ENCODE measurements around the gene CPA1. TPM values are rescaled to one million over a fixed set of nuclear protein-coding genes. Genes with fewer than 3 reads are reported as not detected.
A peak's percentile ranks its signal among the peaks of the same experiment; 100 is the strongest.

The CPA1 gene
- total RNA-seq: not detected
- 0.32 TPM for polyA plus RNA-seq (2013, experiment 1 of 2)
- 0.33 TPM for polyA plus RNA-seq (2013, experiment 2 of 2)
- long read RNA-seq, experiment 1: 0 reads
- long read RNA-seq, experiment 2: 0 reads
- long read RNA-seq, experiment 3: 0 reads
- long read RNA-seq, experiment 4: 0 reads

DNA sequence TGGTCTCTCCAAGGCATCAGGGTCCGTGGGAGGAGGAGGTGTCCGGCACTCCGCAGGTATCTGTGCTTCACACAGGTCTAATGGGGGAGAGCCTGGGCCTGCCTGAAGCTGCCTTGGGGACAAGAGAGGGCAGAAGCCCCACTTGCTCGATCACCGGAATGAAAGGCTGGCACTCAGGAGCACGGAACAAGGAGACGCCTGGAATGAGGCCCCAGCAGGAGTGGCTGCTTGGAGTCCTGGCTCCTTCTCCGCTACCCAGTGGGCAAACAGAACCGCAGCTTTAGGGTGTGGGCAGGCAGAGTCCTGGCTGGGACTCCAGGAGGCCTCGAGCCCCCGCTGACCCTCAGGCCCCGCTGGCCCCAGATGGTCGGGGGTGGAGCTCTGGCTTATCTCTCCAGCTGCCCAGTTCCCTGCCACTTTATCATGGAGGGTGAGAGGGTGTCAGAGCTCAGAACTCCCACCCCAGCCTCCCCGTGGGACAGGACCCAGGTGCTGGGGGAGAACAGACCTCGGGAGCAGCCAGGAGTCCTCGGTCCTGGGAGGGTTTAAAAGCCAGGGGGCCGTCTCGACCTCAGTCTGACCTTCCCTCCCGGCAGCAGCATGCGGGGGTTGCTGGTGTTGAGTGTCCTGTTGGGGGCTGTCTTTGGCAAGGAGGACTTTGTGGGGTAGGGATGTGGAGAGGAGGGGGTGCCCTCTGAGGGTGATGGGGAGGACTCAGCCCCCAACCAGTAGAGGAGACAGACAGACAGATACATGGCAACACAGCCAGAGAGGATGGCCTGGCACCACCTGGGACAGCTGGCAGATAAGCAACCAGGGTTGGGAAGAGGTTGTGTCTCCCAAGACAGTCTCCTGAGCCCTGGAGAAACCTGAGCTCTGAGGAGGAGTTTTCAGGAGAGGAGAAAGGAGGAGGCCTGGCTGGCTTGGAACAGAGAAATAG, at the start of gene CPA1:
Gene CPA1 (plus strand): TSS at position 574 of the 940 bp plus-strand sequence. CDS start 27 bp downstream, at position 601.
- Mint-ChIP-seq H3K4me3 (no peak within 1 kb of the TSS), H3K27ac (no peak within 1 kb of the TSS), H3K9me3 (peaks cover 27% of the 10 kb centered on the region), H3K4me1 (peaks cover 9% of the 10 kb centered on the region), H3K36me3 (ENCODE audit: low read depth) (peaks cover 5% of the 10 kb centered on the region), H3K27me3 (ENCODE audit: insufficient read depth) (no peaks in the 10 kb centered on the region)
- H3K9ac ChIP-seq (ENCODE audit: extremely low read depth, low read length, poor library complexity, severe bottlenecking): no peak within 1 kb of the TSS
- peak within 1 kb of the TSS; percentile 32 for H3K27ac ChIP-seq (ENCODE audit: low read depth, low read length)
- TF ChIP-seq, protein P1, sequence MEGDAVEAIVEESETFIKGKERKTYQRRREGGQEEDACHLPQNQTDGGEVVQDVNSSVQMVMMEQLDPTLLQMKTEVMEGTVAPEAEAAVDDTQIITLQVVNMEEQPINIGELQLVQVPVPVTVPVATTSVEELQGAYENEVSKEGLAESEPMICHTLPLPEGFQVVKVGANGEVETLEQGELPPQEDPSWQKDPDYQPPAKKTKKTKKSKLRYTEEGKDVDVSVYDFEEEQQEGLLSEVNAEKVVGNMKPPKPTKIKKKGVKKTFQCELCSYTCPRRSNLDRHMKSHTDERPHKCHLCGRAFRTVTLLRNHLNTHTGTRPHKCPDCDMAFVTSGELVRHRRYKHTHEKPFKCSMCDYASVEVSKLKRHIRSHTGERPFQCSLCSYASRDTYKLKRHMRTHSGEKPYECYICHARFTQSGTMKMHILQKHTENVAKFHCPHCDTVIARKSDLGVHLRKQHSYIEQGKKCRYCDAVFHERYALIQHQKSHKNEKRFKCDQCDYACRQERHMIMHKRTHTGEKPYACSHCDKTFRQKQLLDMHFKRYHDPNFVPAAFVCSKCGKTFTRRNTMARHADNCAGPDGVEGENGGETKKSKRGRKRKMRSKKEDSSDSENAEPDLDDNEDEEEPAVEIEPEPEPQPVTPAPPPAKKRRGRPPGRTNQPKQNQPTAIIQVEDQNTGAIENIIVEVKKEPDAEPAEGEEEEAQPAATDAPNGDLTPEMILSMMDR (conservative IDR thresholded peaks at IDR 0.05): no peak
- H3K4me1 ChIP-seq (ENCODE audit: control insufficient read depth, insufficient read depth, low read length): peaks cover 5% of the 10 kb centered on the region
- H3K36me3 ChIP-seq (ENCODE audit: control insufficient read depth, insufficient read depth, low read length): no peaks in the 10 kb centered on the region
- 75 to 85% methylated on average over 11 to 20 of the region's 20 CpGs for WGBS, 2 experiments (ENCODE audit: insufficient coverage in 1 of 2, insufficient read length in 1 of 2)
- no peak within 1 kb of the TSS for H3K4me3 ChIP-seq (ENCODE audit: low read length)
- DNase-seq: peak; percentile 45
- H3K27me3 ChIP-seq (ENCODE audit: control insufficient read depth, insufficient read depth, low read length, poor library complexity, severe bottlenecking): no peaks in the 10 kb centered on the region
- no peaks in the 10 kb centered on the region for H3K9me3 ChIP-seq (ENCODE audit: control insufficient read depth, low read length)

DNA sequence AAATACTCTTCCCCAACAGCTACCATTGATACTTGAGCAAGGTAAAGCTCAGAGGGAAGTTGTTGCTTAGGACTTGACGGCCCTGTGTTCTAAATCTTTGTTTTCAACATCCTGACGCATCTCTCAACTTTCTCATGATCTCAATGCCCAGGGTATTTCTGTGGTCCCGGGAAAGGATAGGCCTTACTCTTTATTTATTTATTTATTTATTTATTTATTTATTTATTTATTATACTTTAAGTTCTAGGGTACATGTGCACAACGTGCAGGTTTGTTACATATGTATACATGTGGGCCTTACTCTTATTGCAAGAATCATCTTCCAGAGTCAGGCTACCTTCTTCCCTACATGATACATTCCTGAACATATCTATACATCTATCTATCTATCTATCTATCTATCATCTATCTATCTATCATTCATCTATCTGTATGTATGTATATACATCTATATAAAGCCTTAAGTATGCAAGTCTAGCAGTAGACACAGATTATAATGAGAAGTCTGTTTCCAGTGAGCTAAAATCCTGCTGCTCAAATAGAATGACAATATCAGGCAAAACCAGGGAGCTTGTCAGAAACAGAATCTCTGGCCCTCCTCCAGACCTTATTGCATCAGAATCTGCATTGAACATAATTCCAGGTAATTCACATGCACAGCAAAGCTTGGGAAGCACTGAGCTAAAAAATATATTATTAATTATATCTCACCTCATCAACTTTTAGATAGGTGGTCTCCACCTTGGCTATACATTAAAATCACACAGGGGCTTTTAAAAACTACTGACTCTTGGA, 47.8 kb upstream of the CPA1 start:
- WGBS, 2 experiments (ENCODE audit: insufficient coverage in 1 of 2, insufficient read length in 1 of 2): 90 to 95% methylated on average over 2 to 3 of the region's 4 CpGs
- peaks cover 4% of the 10 kb centered on the region for H3K4me1 Mint-ChIP-seq
- H3K36me3 Mint-ChIP-seq (ENCODE audit: low read depth): no peaks in the 10 kb centered on the region
- H3K4me3 Mint-ChIP-seq: no peak overlapping the region
- Histone ChIP-seq H3K9ac (ENCODE audit: extremely low read depth, low read length, poor library complexity, severe bottlenecking) (no peak overlapping the region), H3K4me3 (ENCODE audit: low read length) (no peak overlapping the region), H3K9me3 (ENCODE audit: control insufficient read depth, low read length) (no peaks in the 10 kb centered on the region), H3K4me1 (ENCODE audit: control insufficient read depth, insufficient read depth, low read length) (no peaks in the 10 kb centered on the region), H3K27me3 (ENCODE audit: control insufficient read depth, insufficient read depth, low read length, poor library complexity, severe bottlenecking) (no peaks in the 10 kb centered on the region), H3K36me3 (ENCODE audit: control insufficient read depth, insufficient read depth, low read length) (no peaks in the 10 kb centered on the region), H3K27ac (ENCODE audit: low read depth, low read length) (no peak overlapping the region)
- TF ChIP-seq, protein P1 (conservative IDR thresholded peaks at IDR 0.05): no peak
- no peak overlapping the region for H3K27ac Mint-ChIP-seq
- DNase-seq: no peak
- H3K9me3 Mint-ChIP-seq: no peaks in the 10 kb centered on the region
- no peaks in the 10 kb centered on the region for H3K27me3 Mint-ChIP-seq (ENCODE audit: insufficient read depth)

DNA sequence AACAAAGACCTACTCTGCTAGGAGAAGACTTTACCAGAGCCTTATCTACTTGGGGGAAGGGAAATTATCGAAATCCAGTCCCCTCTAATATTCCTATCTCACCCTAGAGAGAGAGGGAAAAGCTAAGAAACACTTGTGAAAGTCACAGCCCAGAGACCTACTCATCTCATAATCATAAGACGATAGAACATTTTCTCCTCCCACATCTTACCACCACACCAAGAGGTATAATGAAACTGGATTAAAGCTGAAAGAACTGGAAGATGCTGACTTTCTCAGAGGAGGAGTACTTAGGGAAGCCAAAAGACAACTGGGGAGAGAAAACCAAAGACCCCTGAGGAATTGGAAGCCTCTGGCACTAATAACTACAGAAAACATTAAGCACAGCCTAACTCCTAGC, 46.5 kb upstream of the CPA1 start:
- DNase-seq: no peak
- H3K4me3 ChIP-seq (ENCODE audit: low read length): no peak overlapping the region
- Mint-ChIP-seq H3K36me3 (ENCODE audit: low read depth) (no peaks in the 10 kb centered on the region), H3K27ac (no peak overlapping the region), H3K9me3 (no peaks in the 10 kb centered on the region), H3K27me3 (ENCODE audit: insufficient read depth) (no peaks in the 10 kb centered on the region), H3K4me1 (peaks cover 10% of the 10 kb centered on the region), H3K4me3 (no peak overlapping the region)
- no peaks in the 10 kb centered on the region for H3K36me3 ChIP-seq (ENCODE audit: control insufficient read depth, insufficient read depth, low read length)
- no peak overlapping the region for H3K9ac ChIP-seq (ENCODE audit: extremely low read depth, low read length, poor library complexity, severe bottlenecking)
- WGBS, 2 experiments (ENCODE audit: insufficient coverage in 1 of 2, insufficient read length in 1 of 2): 100% methylated on average over 1 of the region's 2 CpGs; no CpG with 5 or more reads in 1 of the 2 experiments
- H3K27me3 ChIP-seq (ENCODE audit: control insufficient read depth, insufficient read depth, low read length, poor library complexity, severe bottlenecking): no peaks in the 10 kb centered on the region
- H3K27ac ChIP-seq (ENCODE audit: low read depth, low read length): no peak overlapping the region
- no peaks in the 10 kb centered on the region for H3K9me3 ChIP-seq (ENCODE audit: control insufficient read depth, low read length)
- TF ChIP-seq, protein P1 (conservative IDR thresholded peaks at IDR 0.05): no peak
- no peaks in the 10 kb centered on the region for H3K4me1 ChIP-seq (ENCODE audit: control insufficient read depth, insufficient read depth, low read length)

Measured in endodermal cell (in vitro differentiated cells).